Caco-2 (cell line): ENCODE measurements around the gene ALX3. TPM values are rescaled to one million over a fixed set of nuclear protein-coding genes. Genes with fewer than 3 reads are reported as not detected.
A peak's percentile ranks its signal among the peaks of the same experiment; 100 is the strongest.

ENCODE experiments used
- BruUV-seq: library from RNA; stranded (reverse); fragments of 400-500 nt; replicated peaks from 2 replicates; lab custom pipeline; 2021; lab: Mats Ljungman, UMichigan
- CTCF ChIA-PET: fragments of 300-600 bp; sonication (Branson Sonifier 250); formaldehyde crosslinking; loops from one replicate; lab custom pipeline; 2022; ENCODE audit warnings: antibody characterized with exemption; lab: Charles Lee
- POLR2A ChIA-PET: fragments of 300-600 bp; sonication (Branson Sonifier 250); formaldehyde crosslinking; loops from one replicate; lab custom pipeline; 2022; ENCODE audit warnings: antibody characterized with exemption; lab: Charles Lee
- DNase-seq, 2 experiments: peaks; one replicate each; pipeline versions ENCODE4 v3.0.0 to v3.0.0-alpha.2; 2020 to 2022
- H3K27me3 ChIP-seq: replicated peaks from 2 replicates; pipeline ENCODE4 v1.6.0; 2011; ENCODE audit warnings: low read length; ENCODE audit not compliant: control insufficient read depth, insufficient read depth
- H3K36me3 ChIP-seq: 2 replicates; pipeline ENCODE4 v1.5.1; 2011; ENCODE audit warnings: low read length; ENCODE audit not compliant: control insufficient read depth, insufficient read depth
- H3K4me1 ChIP-seq: fragments of 250-450 bp; sonication (Bioruptor Pico); 2 replicates; pipeline ENCODE4 v1.5.1; 2020; ENCODE audit warnings: mild to moderate bottlenecking
- H3K4me3 ChIP-seq: 2 replicates; pipeline ENCODE4 v1.5.1; 2011; ENCODE audit warnings: low read depth, mild to moderate bottlenecking, control low read depth, low read length
- H3K9me3 ChIP-seq: fragments of 250-450 bp; sonication (Bioruptor Pico); 2 replicates; pipeline ENCODE4 v1.5.1; 2020; ENCODE audit warnings: mild to moderate bottlenecking, moderate library complexity
- H3K27ac Mint-ChIP-seq: one replicate; pipeline ENCODE4 v1.8.0; 2022; ENCODE audit warnings: mixed read lengths; ENCODE audit not compliant: unreplicated experiment
- H3K27me3 Mint-ChIP-seq: one replicate; pipeline ENCODE4 v1.8.0; 2022; ENCODE audit warnings: mixed read lengths; ENCODE audit not compliant: insufficient read depth, unreplicated experiment
- H3K36me3 Mint-ChIP-seq: one replicate; pipeline ENCODE4 v1.8.0; 2022; ENCODE audit warnings: mild to moderate bottlenecking, mixed read lengths; ENCODE audit not compliant: insufficient read depth, unreplicated experiment
- H3K4me1 Mint-ChIP-seq: one replicate; pipeline ENCODE4 v1.8.0; 2022; ENCODE audit warnings: low read depth, mixed read lengths; ENCODE audit not compliant: unreplicated experiment
- H3K4me3 Mint-ChIP-seq: one replicate; pipeline ENCODE4 v1.8.0; 2022; ENCODE audit warnings: mild to moderate bottlenecking, moderate library complexity, mixed read lengths; ENCODE audit not compliant: unreplicated experiment
- H3K9me3 Mint-ChIP-seq: one replicate; pipeline ENCODE4 v1.8.0; 2022; ENCODE audit warnings: mixed read lengths; ENCODE audit not compliant: unreplicated experiment
- CTCF ChIP-seq, 2 experiments: fragments of 200-600 bp in 1 of 2; IDR thresholded peaks; 1 replicate in 1 of 2; 2 replicates in 1 of 2; pipeline versions ENCODE4 v1.5.1 to v1.8.0; 2011 to 2022; ENCODE audit warnings: antibody characterized with exemption in 1 of 2, control low read depth in 1 of 2, inconsistent platforms in 1 of 2, low read depth in 1 of 2, low read length in 1 of 2, mild to moderate bottlenecking in 1 of 2, moderate library complexity in 1 of 2; ENCODE audit not compliant: insufficient read depth in 1 of 2, severe bottlenecking in 1 of 2, unreplicated experiment in 1 of 2
- intact Hi-C: fragments of 100-400 bp; cut with micrococcal nuclease; formaldehyde crosslinking; loops from one replicate; pipeline ENCODE4 v1.10.0; 2022; ENCODE audit not compliant: unreplicated experiment
- total RNA-seq: library from RNA; stranded (reverse); gene quantifications from 2 replicates; pipeline ENCODE4 v1.2.3, GENCODE V29; 2022

The ALX3 gene
- total RNA-seq, 1 experiment from 2014 or later: not detected

DNA sequence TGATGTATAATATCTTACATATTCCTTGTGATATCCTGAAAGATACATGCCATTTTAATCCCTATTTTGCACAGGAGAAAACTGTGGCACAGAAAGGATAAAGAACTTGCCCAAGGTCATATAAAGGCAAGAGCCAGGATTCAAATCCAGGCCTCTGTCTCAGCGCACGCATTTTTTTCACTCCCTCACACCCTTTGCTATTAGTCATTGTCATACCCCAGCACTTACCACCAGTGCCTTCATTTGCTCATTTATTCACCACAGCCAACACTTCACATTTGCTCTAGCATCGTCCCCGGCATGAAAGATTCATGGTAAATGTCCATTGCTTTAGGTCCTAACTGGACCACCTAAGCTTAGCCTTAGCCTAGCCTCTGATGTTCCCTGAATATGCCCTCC lies 14.2 kb downstream of the ALX3 start:
- no TSS peak for BruUV-seq
- H3K27ac Mint-ChIP-seq: no peak overlapping the region
- ChIA-PET CTCF (no interaction called here), POLR2A (no interaction called here)
- H3K27me3 Mint-ChIP-seq: no peaks in the 10 kb centered on the region
- intact Hi-C loops: no loop called here
- Histone ChIP-seq H3K36me3 (peaks cover 1% of the 10 kb centered on the region), H3K9me3 (no peaks in the 10 kb centered on the region), H3K27me3 (no peaks in the 10 kb centered on the region), H3K4me1 (no peaks in the 10 kb centered on the region), H3K4me3 (no peak overlapping the region)
- no peaks in the 10 kb centered on the region for H3K9me3 Mint-ChIP-seq
- DNase-seq: no peak
- H3K36me3 Mint-ChIP-seq: peaks cover 58% of the 10 kb centered on the region
- TF ChIP-seq CTCF (IDR thresholded peaks at IDR 0.05; ENCODE audit: insufficient read depth in 1 of 2, low read depth in 1 of 2, low read length in 1 of 2, severe bottlenecking in 1 of 2, unreplicated experiment in 1 of 2): no peak
- no peak overlapping the region for H3K4me3 Mint-ChIP-seq
- H3K4me1 Mint-ChIP-seq: no peaks in the 10 kb centered on the region

- H3K27me3 ChIP-seq: no peaks in the 10 kb centered on the region
- H3K36me3 ChIP-seq: peaks cover 1% of the 10 kb centered on the region
- CTCF ChIA-PET: no interaction called here
- Mint-ChIP-seq H3K27me3 (no peaks in the 10 kb centered on the region), H3K4me1 (no peaks in the 10 kb centered on the region), H3K36me3 (peaks cover 55% of the 10 kb centered on the region), H3K9me3 (no peaks in the 10 kb centered on the region), H3K27ac (no peak overlapping the region), H3K4me3 (no peak overlapping the region)
- no peak overlapping the region for H3K4me3 ChIP-seq
- POLR2A ChIA-PET: no interaction called here
- no peaks in the 10 kb centered on the region for H3K4me1 ChIP-seq
- DNase-seq: no peak
- intact Hi-C loops: no loop called here
- TF ChIP-seq CTCF (IDR thresholded peaks at IDR 0.05; ENCODE audit: insufficient read depth in 1 of 2, low read depth in 1 of 2, low read length in 1 of 2, severe bottlenecking in 1 of 2, unreplicated experiment in 1 of 2): no peak
- no peaks in the 10 kb centered on the region for H3K9me3 ChIP-seq
- no TSS peak for BruUV-seq
These were observed 14.8 kb downstream of the ALX3 start for GRCh38 chr1:110055493-110056284.

DNA sequence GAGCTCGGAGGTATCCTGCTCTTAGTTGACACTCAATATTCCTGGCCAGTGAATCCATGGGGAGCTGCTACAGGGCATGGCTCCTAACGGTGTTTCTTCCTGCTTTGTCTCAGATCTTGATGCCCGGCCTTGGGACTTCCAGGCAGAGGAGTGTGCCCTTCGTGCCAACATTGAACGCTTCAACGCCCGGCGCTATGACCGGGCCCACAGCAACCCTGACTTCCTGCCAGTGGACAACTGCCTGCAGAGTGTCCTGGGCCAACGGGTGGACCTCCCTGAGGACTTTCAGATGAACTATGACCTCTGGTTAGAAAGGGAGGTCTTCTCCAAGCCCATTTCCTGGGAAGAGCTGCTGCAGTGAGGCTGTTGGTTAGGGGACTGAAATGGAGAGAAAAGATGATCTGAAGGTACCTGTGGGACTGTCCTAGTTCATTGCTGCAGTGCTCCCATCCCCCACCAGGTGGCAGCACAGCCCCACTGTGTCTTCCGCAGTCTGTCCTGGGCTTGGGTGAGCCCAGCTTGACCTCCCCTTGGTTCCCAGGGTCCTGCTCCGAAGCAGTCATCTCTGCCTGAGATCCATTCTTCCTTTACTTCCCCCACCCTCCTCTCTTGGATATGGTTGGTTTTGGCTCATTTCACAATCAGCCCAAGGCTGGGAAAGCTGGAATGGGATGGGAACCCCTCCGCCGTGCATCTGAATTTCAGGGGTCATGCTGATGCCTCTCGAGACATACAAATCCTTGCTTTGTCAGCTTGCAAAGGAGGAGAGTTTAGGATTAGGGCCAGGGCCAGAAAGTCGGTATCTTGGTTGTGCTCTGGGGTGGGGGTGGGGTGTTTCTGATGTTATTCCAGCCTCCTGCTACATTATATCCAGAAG lies 16.7 kb downstream of the ALX3 start:
- H3K4me1 Mint-ChIP-seq: peaks cover 2% of the 10 kb centered on the region
- H3K27me3 Mint-ChIP-seq: no peaks in the 10 kb centered on the region
- no peaks in the 10 kb centered on the region for H3K9me3 Mint-ChIP-seq
- no peak overlapping the region for H3K4me3 ChIP-seq
- intact Hi-C loops: loop anchor here (1.0 to 5.0 kb wide), 2 partner anchors 34 to 53 kb away; no protein-coding TSS in a partner anchor
- TSS peak; percentile 35 for BruUV-seq
- DNase-seq: peak; percentile 51 to 77
- H3K36me3 ChIP-seq: no peaks in the 10 kb centered on the region; the same call in 1 of the 2 replicates
- CTCF ChIA-PET: interaction anchor here (0.6 to 1.6 kb wide), 5 partner anchors 19 to 154 kb away, joined by 3 to 5 read pairs (median 3); no protein-coding TSS in a partner anchor
- no peaks in the 10 kb centered on the region for H3K27me3 ChIP-seq
- peak overlapping the region; percentile 50 for H3K27ac Mint-ChIP-seq
- no peaks in the 10 kb centered on the region for H3K9me3 ChIP-seq
- H3K36me3 Mint-ChIP-seq: peaks cover 50% of the 10 kb centered on the region
- no peak overlapping the region for H3K4me3 Mint-ChIP-seq
- TF ChIP-seq CTCF (IDR thresholded peaks at IDR 0.05; ENCODE audit: insufficient read depth in 1 of 2, low read depth in 1 of 2, low read length in 1 of 2, severe bottlenecking in 1 of 2, unreplicated experiment in 1 of 2): peak; percentile 79 to 81
- H3K4me1 ChIP-seq: peaks cover 4% of the 10 kb centered on the region
- POLR2A ChIA-PET: no interaction called here
